Dedifferentiated amniotic fluid mesenchymal stem cell (primary cell): ENCODE measurements around the gene TMEM131.
"Not testable (repeated sequence)": the region's sequence is repeated elsewhere in the genome, so short reads cannot be mapped to it uniquely, and the experiment has no call there.

ENCODE experiments used
- DNase-seq: peaks from one replicate; pipeline ENCODE4 v3.0.0-alpha.2; 2016; ENCODE audit errors: extremely low spot score

Gene TMEM131

GRCh38 chr2:98022067-98022466 is 26.3 kb upstream of the TMEM131 start:
- DNase-seq = not testable (repeated sequence)

- no peak for DNase-seq
Measured at GRCh38 chr2:98020992-98021713, 25.4 kb upstream of the TMEM131 start.

GRCh38 chr2:98020516-98020915 is 24.8 kb upstream of the TMEM131 start:
- no peak for DNase-seq

- no peak for DNase-seq
Measured at GRCh38 chr2:98016908-98017670, 21.3 kb upstream of the TMEM131 start.

GRCh38 chr2:98015671-98016070 is 19.9 kb upstream of the TMEM131 start:
- no peak for DNase-seq

- DNase-seq = no peak
Measured at GRCh38 chr2:98014379-98014778, 18.6 kb upstream of the TMEM131 start.

GRCh38 chr2:98013407-98014042 is 17.8 kb upstream of the TMEM131 start:
- peak; percentile 20 for DNase-seq

GRCh38 chr2:98012561-98012991 is 16.8 kb upstream of the TMEM131 start:
- DNase-seq = no peak

GRCh38 chr2:98009887-98010760 is 14.4 kb upstream of the TMEM131 start:
- no peak for DNase-seq

- DNase-seq = no peak
Measured at GRCh38 chr2:98008415-98008814, 12.7 kb upstream of the TMEM131 start.

- DNase-seq = no peak
Measured at GRCh38 chr2:98006378-98006777, 10.6 kb upstream of the TMEM131 start.

- no peak for DNase-seq
Measured at GRCh38 chr2:98004613-98005012, 8.9 kb upstream of the TMEM131 start.

- no peak for DNase-seq
Measured at GRCh38 chr2:98004047-98004446, 8.3 kb upstream of the TMEM131 start.

GRCh38 chr2:97999536-97999935 is 3.8 kb upstream of the TMEM131 start:
- DNase-seq = no peak

GRCh38 chr2:97998431-97999005 is 2.8 kb upstream of the TMEM131 start:
- DNase-seq = no peak

GRCh38 chr2:97997784-97998392 is 2.1 kb upstream of the TMEM131 start:
- no peak for DNase-seq

GRCh38 chr2:97996679-97997078 is 931 bp upstream of the TMEM131 start:
- DNase-seq = no peak

- DNase-seq = peak; percentile 33
Measured at GRCh38 chr2:97995026-97995733, 568 bp downstream of the TMEM131 start.

- no peak for DNase-seq
Measured at GRCh38 chr2:97994476-97994875, 1.3 kb downstream of the TMEM131 start.

GRCh38 chr2:97993926-97994325 is 1.8 kb downstream of the TMEM131 start:
- DNase-seq = no peak
